AG09309 (cell line): Measurements from ENCODE around the gene ZNF507.

Source experiments
- DNase-seq: peaks from one replicate; pipeline ENCODE4 v3.0.0-alpha.2; 2010; ENCODE audit warnings: low read depth
- H3K4me3 ChIP-seq: 2 replicates; pipeline ENCODE4 v1.5.1; 2011; ENCODE audit warnings: mild to moderate bottlenecking, low read depth, low read length, moderate library complexity; ENCODE audit not compliant: control insufficient read depth
- CTCF ChIP-seq: IDR thresholded peaks from 2 replicates; pipeline ENCODE4 v1.5.1; 2011; ENCODE audit warnings: mild to moderate bottlenecking, low read depth, low read length, inconsistent platforms; ENCODE audit not compliant: insufficient read depth, control insufficient read depth; ENCODE audit errors: missing control alignments

Gene ZNF507

GRCh38 chr19:32404933-32405430 lies 59.6 kb downstream of the ZNF507 start:
- no peak for TF ChIP-seq CTCF
- peak overlapping the region; percentile 78 for H3K4me3 ChIP-seq
- no peak for DNase-seq

GRCh38 chr19:32405431-32406160 lies 60.2 kb downstream of the ZNF507 start, which contains the start of gene DPY19L3:
DPY19L3 (plus strand) TSS chr19:32405770; CDS start chr19:32408254, 2,484 bp downstream.
- peak; percentile 66 for DNase-seq
- no peak for TF ChIP-seq CTCF

GRCh38 chr19:32406161-32407003 lies 61.0 kb downstream of the ZNF507 start:
- TF ChIP-seq CTCF, result no peak
- DNase-seq, result no peak

More at GRCh38 chr19:32405431-32406160, 60.2 kb downstream of the ZNF507 start, which contains the start of gene DPY19L3:
- peak within 1 kb of the TSS; percentile 78 for H3K4me3 ChIP-seq

GRCh38 chr19:32407004-32407992 lies 61.9 kb downstream of the ZNF507 start:
- no peak for DNase-seq
- no peak overlapping the region for H3K4me3 ChIP-seq
- TF ChIP-seq CTCF, result no peak

More at GRCh38 chr19:32406161-32407003, 61.0 kb downstream of the ZNF507 start:
- peak overlapping the region; percentile 78 for H3K4me3 ChIP-seq

GRCh38 chr19:32415246-32415645 lies 69.8 kb downstream of the ZNF507 start:
- H3K4me3 ChIP-seq, result no peak overlapping the region
- TF ChIP-seq CTCF, result no peak
- DNase-seq, result no peak
